ENCODE measurements around the gene FAM13C.

DNA sequence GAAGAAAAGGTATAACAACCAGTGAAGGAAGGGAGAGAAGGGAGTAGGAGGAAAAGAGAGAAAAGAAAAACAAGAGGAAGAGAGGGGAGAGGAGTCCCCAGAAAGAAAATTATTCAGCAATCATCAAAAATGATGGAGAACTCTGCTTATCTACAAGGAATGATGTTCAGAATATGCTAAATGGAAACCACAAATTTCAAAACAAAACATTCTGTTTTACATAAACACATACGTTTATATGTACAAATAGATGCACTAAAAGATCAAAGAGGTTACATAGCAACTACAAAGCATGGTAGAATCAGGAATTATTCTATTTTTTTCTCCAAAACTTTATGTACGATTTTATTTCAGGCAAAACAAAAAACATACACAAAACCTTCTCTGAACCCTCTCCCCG lies 91.9 kb downstream of the FAM13C start:
- TF ChIP-seq, protein P1, sequence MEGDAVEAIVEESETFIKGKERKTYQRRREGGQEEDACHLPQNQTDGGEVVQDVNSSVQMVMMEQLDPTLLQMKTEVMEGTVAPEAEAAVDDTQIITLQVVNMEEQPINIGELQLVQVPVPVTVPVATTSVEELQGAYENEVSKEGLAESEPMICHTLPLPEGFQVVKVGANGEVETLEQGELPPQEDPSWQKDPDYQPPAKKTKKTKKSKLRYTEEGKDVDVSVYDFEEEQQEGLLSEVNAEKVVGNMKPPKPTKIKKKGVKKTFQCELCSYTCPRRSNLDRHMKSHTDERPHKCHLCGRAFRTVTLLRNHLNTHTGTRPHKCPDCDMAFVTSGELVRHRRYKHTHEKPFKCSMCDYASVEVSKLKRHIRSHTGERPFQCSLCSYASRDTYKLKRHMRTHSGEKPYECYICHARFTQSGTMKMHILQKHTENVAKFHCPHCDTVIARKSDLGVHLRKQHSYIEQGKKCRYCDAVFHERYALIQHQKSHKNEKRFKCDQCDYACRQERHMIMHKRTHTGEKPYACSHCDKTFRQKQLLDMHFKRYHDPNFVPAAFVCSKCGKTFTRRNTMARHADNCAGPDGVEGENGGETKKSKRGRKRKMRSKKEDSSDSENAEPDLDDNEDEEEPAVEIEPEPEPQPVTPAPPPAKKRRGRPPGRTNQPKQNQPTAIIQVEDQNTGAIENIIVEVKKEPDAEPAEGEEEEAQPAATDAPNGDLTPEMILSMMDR (IDR thresholded peaks at IDR 0.05): no peak
- no peak for TF ChIP-seq POLR2A (IDR thresholded peaks at IDR 0.05)
